Hepatocyte (in vitro differentiated cells): ENCODE results near the gene ATG3. TPM values are rescaled to one million over a fixed set of nuclear protein-coding genes. Genes with fewer than 3 reads are reported as not detected.
A peak's percentile ranks its signal among the peaks of the same experiment; 100 is the strongest.
"Not testable (repeated sequence)": the region's sequence is repeated elsewhere in the genome, so short reads cannot be mapped to it uniquely, and the experiment has no call there.

Experiments used
- DNase-seq: peaks from one replicate; pipeline ENCODE4 v3.0.0-alpha.2; 2016; ENCODE audit warnings: low spot score
- H2AFZ ChIP-seq: fragments of 200-600 bp; sonication (generic); 2 replicates; pipeline ENCODE4 v1.6.0; 2016; ENCODE audit warnings: antibody characterized with exemption, mild to moderate bottlenecking
- H3K27ac ChIP-seq: fragments of 200-600 bp; sonication (generic); 2 replicates; pipeline ENCODE4 v1.5.1; 2016; ENCODE audit warnings: mild to moderate bottlenecking
- H3K27me3 ChIP-seq: fragments of 200-600 bp; sonication (generic); 2 replicates; pipeline ENCODE4 v1.6.1; 2016
- H3K36me3 ChIP-seq: fragments of 200-600 bp; sonication (generic); replicated peaks from 2 replicates; pipeline ENCODE4 v1.5.1; 2016; ENCODE audit warnings: low read depth; ENCODE audit not compliant: insufficient read depth
- H3K4me1 ChIP-seq: fragments of 200-600 bp; sonication (generic); 2 replicates; pipeline ENCODE4 v1.5.1; 2016; ENCODE audit warnings: mild to moderate bottlenecking, moderate library complexity; ENCODE audit not compliant: insufficient read depth
- H3K4me2 ChIP-seq: fragments of 200-600 bp; sonication (generic); 2 replicates; pipeline ENCODE4 v1.6.0; 2016
- H3K4me3 ChIP-seq: fragments of 200-600 bp; sonication (generic); 2 replicates; pipeline ENCODE4 v1.5.1; 2016; ENCODE audit warnings: mild to moderate bottlenecking
- H3K79me2 ChIP-seq: fragments of 200-600 bp; sonication (generic); 2 replicates; pipeline ENCODE4 v1.6.0; 2017; ENCODE audit warnings: mild to moderate bottlenecking
- H3K9me2 ChIP-seq: fragments of 200-600 bp; sonication (generic); replicated peaks from 2 replicates; pipeline ENCODE4 v1.6.0; 2017; ENCODE audit warnings: mild to moderate bottlenecking; ENCODE audit not compliant: insufficient read depth
- H3K9me3 ChIP-seq: fragments of 200-600 bp; sonication (generic); 2 replicates; pipeline ENCODE4 v1.5.1; 2016; ENCODE audit warnings: low read depth, mild to moderate bottlenecking
- H4K20me1 ChIP-seq: fragments of 200-600 bp; sonication (generic); 2 replicates; pipeline ENCODE4 v1.6.0; 2016; ENCODE audit warnings: mild to moderate bottlenecking; ENCODE audit not compliant: insufficient read depth, poor library complexity, severe bottlenecking
- CTCF ChIP-seq: fragments of 200-600 bp; sonication (generic); IDR thresholded peaks from 2 replicates; pipeline ENCODE4 v1.5.1; 2016; ENCODE audit warnings: antibody characterized with exemption, mild to moderate bottlenecking; ENCODE audit not compliant: poor library complexity
- EZH2 ChIP-seq: fragments of 200-600 bp; sonication (generic); IDR thresholded peaks from 2 replicates; pipeline ENCODE4 v1.6.1; 2016; ENCODE audit warnings: antibody characterized with exemption, mild to moderate bottlenecking, borderline replicate concordance
- EZH2phosphoT487 ChIP-seq: fragments of 200-600 bp; sonication (generic); IDR thresholded peaks from one replicate; pipeline ENCODE4 v1.6.1; 2018; ENCODE audit warnings: antibody characterized with exemption, mild to moderate bottlenecking, low read depth, moderate library complexity; ENCODE audit not compliant: unreplicated experiment, severe bottlenecking
- WGBS: methylation state at CpG from one replicate; pipeline ENCODE4 v1.1.6; 2016; ENCODE audit warnings: low lambda C conversion rate; ENCODE audit errors: missing lambda C conversion rate; 5-methylcytosine and 5-hydroxymethylcytosine counted together
- polyA plus RNA-seq: library from polyadenylated mRNA; unstranded; fragments of >200 nt; fragmentation: Nextera tagmentation; extraction: Ambion mirVana; gene quantifications from 2 replicates; pipeline ENCODE4 v1.2.1, GENCODE V29; 2016
- total RNA-seq: library from RNA; depleted of rRNA; stranded (reverse); fragments of >200 nt; gene quantifications from 2 replicates; pipeline ENCODE4 v1.2.3, GENCODE V29; 2014

The ATG3 gene
- total and polyA plus RNA-seq, 2 experiments from 2014 or later = 33.7 to 62.5 TPM

GRCh38 chr3:112568642-112569041 lies 6.9 kb upstream of the ATG3 start:
- Histone ChIP-seq H3K9me2 (no peaks in the 10 kb centered on the region), H3K27ac (no peak overlapping the region), H3K27me3 (no peaks in the 10 kb centered on the region), H3K36me3 (no peaks in the 10 kb centered on the region), H3K4me2 (no peak overlapping the region), H3K79me2 (peaks cover under 1% of the 10 kb centered on the region), H3K4me1 (peaks cover 1% of the 10 kb centered on the region), H3K4me3 (no peak overlapping the region), H3K9me3 (no peaks in the 10 kb centered on the region), H2AFZ (no peak overlapping the region), H4K20me1 (no peaks in the 10 kb centered on the region)
- no peak for DNase-seq
- TF ChIP-seq EZH2 (no peak), CTCF (no peak), EZH2phosphoT487 (no peak)
- WGBS = 92% methylated on average over 2 of the region's 2 CpGs

GRCh38 chr3:112564940-112565305 lies 3.2 kb upstream of the ATG3 start:
- H3K4me3 ChIP-seq = no peak overlapping the region
- H3K9me3 ChIP-seq = no peaks in the 10 kb centered on the region
- H4K20me1 ChIP-seq = no peaks in the 10 kb centered on the region
- peaks cover 11% of the 10 kb centered on the region for H3K4me1 ChIP-seq
- no peak overlapping the region for H2AFZ ChIP-seq
- TF ChIP-seq EZH2 = no peak
- no peak for TF ChIP-seq CTCF
- no peak for TF ChIP-seq EZH2phosphoT487
- no peak for DNase-seq
- H3K36me3 ChIP-seq = no peaks in the 10 kb centered on the region
- peak overlapping the region; percentile 44 for H3K4me2 ChIP-seq
- no peaks in the 10 kb centered on the region for H3K9me2 ChIP-seq
- H3K27ac ChIP-seq = peak overlapping the region; percentile 93
- H3K79me2 ChIP-seq = peaks cover 16% of the 10 kb centered on the region
- no peaks in the 10 kb centered on the region for H3K27me3 ChIP-seq

DNA sequence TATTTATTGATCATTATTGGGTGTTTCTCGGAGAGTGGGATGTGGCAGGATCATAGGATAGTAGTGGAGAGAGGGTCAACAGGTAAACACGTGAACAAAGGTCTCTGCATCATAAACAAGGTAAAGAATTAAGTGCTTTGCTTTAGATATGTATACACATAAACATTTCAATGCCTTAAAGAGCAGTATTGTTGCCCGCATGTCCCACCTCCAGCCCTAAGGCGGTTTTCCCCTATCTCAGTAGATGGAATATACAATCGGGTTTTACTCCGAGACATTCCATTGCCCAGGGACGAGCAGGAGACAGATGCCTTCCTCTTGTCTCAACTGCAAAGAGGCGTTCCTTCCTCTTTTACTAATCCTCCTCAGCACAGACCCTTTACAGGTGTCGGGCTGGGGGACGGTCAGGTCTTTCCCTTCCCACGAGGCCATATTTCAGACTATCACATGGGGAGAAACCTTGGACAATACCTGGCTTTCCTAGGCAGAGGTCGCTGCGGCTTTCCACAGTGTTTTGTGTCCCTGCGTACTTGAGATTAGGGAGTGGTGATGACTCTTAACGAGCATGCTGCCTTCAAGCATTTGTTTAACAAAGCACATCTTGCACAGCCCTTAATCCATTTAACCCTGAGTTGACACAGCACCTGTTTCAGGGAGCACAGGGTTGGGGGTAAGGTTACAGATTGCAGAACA lies 2.6 kb upstream of the ATG3 start:
- 56% methylated on average over 15 of the region's 15 CpGs for WGBS
- H3K4me3 ChIP-seq, H3K9me3 ChIP-seq, H2AFZ ChIP-seq, H4K20me1 ChIP-seq, H3K27me3 ChIP-seq, H3K9me2 ChIP-seq, H3K36me3 ChIP-seq: not testable (repeated sequence)
- H3K27ac ChIP-seq = peak overlapping the region; percentile 93
- peaks cover 16% of the 10 kb centered on the region for H3K4me1 ChIP-seq
- H3K4me2 ChIP-seq = peak overlapping the region; percentile 75
- peaks cover 21% of the 10 kb centered on the region for H3K79me2 ChIP-seq
- DNase-seq = peak; percentile 23
- peak; percentile 14 for TF ChIP-seq CTCF

GRCh38 chr3:112561484-112561733 lies 353 bp downstream of the ATG3 start:
- no peaks in the 10 kb centered on the region for H3K9me3 ChIP-seq
- TF ChIP-seq EZH2phosphoT487 = no peak
- TF ChIP-seq CTCF = no peak
- no peak for TF ChIP-seq EZH2
- peaks cover 21% of the 10 kb centered on the region for H3K4me1 ChIP-seq
- DNase-seq = no peak
- no peaks in the 10 kb centered on the region for H3K27me3 ChIP-seq
- peak overlapping the region; percentile 82 for H3K4me2 ChIP-seq
- WGBS = 0% methylated on average over 10 of the region's 29 CpGs
- peak overlapping the region; percentile 93 for H3K27ac ChIP-seq
- H2AFZ ChIP-seq = peak overlapping the region; percentile 67
- peaks cover 48% of the 10 kb centered on the region for H3K79me2 ChIP-seq
- no peaks in the 10 kb centered on the region for H4K20me1 ChIP-seq
- H3K9me2 ChIP-seq = no peaks in the 10 kb centered on the region
- no peaks in the 10 kb centered on the region for H3K36me3 ChIP-seq
- H3K4me3 ChIP-seq = peak overlapping the region; percentile 71
